Bronchial smooth muscle cell (primary cell): ENCODE measurements around the gene HYPK. TPM values are rescaled to one million over a fixed set of nuclear protein-coding genes. Genes with fewer than 3 reads are reported as not detected.

Experiments
- total RNA-seq: library from RNA; depleted of rRNA; stranded (reverse); fragments of >200 nt; gene quantifications from 2 replicates; pipeline ENCODE4 v1.2.1, GENCODE V29; 2014

HYPK gene, protein sequence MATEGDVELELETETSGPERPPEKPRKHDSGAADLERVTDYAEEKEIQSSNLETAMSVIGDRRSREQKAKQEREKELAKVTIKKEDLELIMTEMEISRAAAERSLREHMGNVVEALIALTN
- total RNA-seq, result 5.5 and 11.0 TPM in 2 replicates

DNA sequence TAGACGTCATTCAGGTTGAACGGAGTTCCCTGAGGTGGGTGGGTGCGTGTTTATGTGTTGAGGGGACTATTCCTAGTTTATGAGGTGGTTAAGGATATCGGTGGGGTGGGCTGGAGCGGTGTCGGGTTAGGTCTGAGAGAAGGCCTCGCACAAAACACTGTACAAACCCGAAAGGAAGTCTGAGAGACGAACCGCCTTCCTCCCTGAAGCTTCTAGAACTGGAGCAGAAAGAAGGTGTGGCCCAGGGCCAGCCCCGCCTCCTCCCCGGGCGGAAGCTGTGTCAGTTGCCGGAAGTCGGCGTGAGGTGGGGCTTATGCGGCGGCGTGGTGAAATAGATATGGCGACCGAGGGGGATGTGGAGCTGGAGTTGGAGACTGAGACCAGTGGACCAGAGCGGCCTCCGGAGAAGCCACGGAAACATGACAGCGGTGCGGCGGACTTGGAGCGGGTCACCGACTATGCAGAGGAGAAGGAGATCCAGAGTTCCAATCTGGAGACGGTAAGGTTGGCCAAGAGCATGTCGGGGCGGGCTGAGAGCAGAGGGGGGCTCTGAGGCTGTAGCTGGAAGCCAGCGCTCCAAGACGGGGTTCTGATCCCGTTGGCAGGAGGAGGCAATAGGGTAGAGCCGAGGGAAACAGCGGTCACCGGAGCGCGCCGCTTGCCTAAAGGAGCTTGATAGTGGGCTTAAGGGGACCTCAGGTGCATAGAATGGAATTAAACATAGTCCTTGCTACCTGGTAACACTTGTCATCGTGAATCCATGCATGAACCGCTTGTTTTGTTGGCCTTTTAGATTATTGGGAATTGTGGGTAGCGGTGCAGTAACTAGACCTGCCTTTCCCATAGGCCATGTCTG is at the start of gene HYPK:
Gene HYPK (plus strand): TSS at position 314 of the 856 bp plus-strand sequence. CDS start 24 bp downstream, at position 338.

DNA sequence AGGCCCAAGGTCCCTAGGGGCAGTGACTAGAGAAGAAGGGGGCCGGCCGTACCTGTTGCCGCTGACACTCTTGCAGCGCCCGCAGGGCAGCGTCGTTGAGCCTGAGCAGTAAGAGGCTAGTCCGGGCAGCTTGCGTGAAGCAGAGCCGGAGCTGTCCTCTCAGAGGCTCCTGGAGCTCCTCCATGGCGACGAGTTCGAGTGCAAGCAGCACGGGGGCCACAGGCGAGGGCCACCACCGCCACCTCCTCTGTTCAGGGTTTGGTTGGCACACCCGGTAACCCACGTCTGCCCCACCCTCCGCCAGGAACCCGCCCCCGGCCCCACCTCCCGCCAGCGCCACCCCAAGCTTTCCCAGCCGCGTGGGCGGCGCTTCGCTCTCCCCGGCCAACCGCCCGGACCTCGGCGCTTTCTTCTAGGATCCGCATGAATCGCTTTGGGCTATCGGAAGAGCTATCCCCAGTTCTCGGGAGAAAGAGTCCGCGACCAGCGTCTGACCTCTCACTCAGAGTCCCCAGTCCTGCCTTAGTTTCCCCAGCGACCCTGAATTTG is 23.6 kb upstream of the HYPK start, which contains the start of gene ELL3:
Gene ELL3 (minus strand): TSS at position 249 of the 549 bp plus-strand sequence. CDS start 65 bp downstream, at position 184.

DNA sequence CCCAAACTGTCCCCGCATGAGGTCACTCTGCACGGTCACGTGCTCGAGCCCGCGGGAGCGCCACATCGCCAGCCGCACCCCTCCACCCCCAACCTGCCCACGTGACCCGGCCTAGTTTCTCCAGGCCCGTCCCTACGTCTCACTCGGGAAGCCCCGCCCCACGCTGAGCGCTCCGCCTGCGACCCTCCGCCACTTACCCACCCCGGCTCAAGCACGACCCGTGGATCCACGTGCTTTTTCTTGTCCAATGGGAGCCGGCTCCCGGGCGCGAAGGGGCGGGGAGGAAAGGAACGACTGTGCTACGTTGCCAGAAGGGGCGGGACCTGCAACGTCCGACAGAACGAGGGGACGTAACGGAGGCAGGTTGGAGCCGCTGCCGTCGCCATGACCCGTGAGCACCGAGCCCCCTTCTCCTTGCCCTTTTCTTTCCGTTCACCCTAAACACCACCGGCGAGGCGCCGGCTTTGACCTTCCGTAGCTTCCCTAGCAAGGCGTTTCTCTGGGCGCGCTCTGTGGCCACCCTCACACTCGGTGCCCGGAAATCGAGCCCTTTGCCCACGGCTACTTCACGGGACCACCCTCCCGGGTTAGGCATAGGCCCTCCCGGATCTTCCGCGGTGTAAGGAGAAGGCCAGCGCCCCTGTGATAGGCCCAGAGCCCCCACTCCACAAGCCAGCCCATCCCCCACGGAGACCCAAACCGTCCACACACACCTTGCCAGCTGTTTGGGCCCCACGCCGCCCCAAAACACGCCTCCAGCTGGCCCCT is 8.2 kb upstream of the HYPK start, which contains the start of gene SERF2:
Gene SERF2 (plus strand): TSS at position 328 of the 768 bp plus-strand sequence. CDS start 57 bp downstream, at position 385.

DNA sequence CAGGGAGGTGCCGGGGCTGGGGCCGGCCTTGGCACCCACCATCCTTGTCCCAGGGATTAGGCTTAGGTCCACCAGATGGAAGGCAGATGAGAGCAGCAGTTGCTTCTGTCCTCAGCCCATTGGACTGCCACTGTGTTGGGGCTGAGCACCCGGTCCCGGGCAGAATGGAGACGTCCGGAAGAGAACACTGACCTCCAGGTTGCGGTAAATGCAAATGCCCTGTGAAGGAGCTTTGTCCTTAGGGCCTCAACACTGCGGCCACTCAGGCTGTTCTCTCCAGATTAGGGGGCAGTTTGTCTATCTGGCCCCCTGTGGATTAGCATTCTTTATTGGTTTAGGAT is 484 bp upstream of the HYPK start, which contains the start of gene SERINC4:
Gene SERINC4 (minus strand): TSS at position 276 of the 341 bp plus-strand sequence. CDS start 234 bp downstream, at position 42.

DNA sequence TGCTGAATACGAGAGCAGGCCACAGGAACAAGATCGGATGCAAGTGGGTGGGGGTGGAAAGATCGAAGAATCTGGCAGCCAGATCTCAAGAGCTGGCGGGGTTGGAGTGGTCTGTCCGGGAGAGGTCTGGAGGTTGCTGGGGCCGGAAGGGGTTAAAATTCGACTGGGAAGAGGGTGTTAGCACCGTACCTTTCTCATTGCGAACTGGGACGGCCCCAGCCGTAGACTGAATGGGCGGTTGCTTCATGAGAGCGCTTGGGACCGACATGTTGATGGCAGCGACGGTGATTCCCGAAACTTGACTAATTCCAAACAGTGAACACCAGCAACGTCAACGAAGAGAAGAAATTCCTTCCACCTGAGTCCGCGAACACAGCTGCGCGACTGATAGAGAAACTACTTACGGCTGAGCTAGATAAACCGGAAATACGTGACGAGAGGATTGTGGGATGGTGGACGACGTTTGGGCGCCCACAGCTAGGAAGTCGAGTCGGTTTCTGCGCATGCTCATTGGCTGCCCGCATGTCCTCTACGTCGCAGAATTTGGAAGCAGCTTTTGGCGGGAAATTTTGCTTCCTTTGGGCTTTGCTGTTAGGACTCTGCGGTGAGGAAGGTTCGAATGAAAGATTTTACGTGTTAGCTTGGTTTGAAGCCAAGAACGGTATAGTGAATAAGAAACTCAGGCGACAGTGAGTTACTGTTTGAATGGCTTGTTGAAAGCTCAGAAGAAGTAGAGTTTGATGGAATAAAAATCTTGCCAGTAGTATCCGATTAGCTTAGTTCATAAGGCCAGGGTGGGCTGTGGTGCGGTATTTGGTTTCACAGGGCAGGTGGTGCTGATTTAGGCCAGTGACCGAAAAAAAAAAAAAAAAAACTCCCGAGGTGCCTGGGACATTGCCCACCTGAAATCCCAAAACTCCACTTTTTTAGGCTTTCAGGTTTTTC is 24.2 kb downstream of the HYPK start, which contains the start of gene MFAP1:
Gene MFAP1 (minus strand): TSS at position 389 of the 945 bp plus-strand sequence. CDS start 121 bp downstream, at position 268.

DNA sequence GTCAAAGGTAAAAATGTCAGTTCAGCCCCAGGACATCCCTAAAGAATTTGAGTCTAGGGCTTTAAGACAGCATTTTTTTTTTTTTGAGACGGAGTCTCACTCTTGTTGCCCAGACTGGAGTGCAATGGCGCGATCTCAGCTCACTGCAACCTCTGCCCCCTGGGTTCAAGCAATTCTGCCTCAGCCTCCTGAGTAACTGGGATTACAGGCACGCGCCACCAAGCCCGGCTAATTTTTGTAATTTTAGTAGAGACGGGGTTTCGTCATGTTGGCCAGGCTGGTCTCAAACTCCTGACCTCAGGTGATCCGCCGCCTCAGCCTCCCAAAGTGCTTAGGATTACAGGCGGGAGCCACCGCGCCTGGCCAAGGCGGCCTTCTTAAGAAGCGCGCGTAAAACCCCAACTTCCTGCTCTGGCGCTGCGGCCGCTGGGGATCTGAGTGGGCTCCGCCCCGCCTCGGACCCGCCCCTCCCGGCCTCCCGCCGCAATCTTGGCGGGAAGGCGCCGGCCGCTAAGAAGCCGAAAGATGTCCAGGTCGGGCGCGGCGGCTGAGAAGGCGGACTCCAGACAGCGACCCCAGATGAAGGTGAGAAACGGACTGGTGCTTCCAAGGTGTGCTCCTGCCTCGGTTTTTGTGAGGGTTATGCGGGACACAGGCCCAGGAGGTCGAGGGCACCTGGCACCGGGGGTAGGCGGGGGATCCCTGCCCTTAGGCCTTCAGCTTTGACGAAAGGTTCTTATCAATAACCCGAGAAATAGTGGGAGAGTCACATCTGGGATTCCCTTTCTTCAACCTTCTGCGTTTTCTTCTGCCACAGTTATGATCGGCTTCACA is 26.3 kb downstream of the HYPK start, which contains the start of gene WDR76:
Gene WDR76 (plus strand): TSS at position 495 of the 834 bp plus-strand sequence. CDS start 31 bp downstream, at position 526.

Other genes starting within 250 kb of the HYPK start
- 21.8 and 23.3 TPM in 2 replicates for gene PPIP5K1, start 210.4 kb upstream of the HYPK start, total RNA-seq
- not detected in 2 replicates for gene CKMT1B, start 206.6 kb upstream of the HYPK start, total RNA-seq
- 0.09 and 0.16 TPM in 2 replicates for gene STRC, start 181.8 kb upstream of the HYPK start, total RNA-seq
- gene CATSPER2, start 151.8 kb upstream of the HYPK start, total RNA-seq, result 1.1 and 1.3 TPM in 2 replicates
- 0.16 and 0.26 TPM in 2 replicates for gene CKMT1A, start 106.7 kb upstream of the HYPK start, total RNA-seq
- gene PDIA3, start 54.2 kb upstream of the HYPK start, total RNA-seq, result 77.9 and 95.7 TPM in 2 replicates
- 4.9 and 10.7 TPM in 2 replicates for gene ELL3, start 23.6 kb upstream of the HYPK start, total RNA-seq
- 316 and 469 TPM in 2 replicates for gene SERF2, start 8.3 kb upstream of the HYPK start, total RNA-seq
- not detected in 2 replicates for gene SERINC4, start 379 bp upstream of the HYPK start, total RNA-seq
- gene MFAP1, start 24.1 kb downstream of the HYPK start, total RNA-seq, result 32.0 and 33.7 TPM in 2 replicates
- 2.1 and 3.3 TPM in 2 replicates for gene WDR76, start 26.4 kb downstream of the HYPK start, total RNA-seq